Osteoblast (primary cell): ENCODE results near the gene CFAP221. TPM values are rescaled to one million over a fixed set of nuclear protein-coding genes. Genes with fewer than 3 reads are reported as not detected.

Experiments used
- DNase-seq: peaks from one replicate; pipeline ENCODE4 v3.0.0; 2011; ENCODE audit warnings: low spot score, mixed read lengths; ENCODE audit not compliant: insufficient read length; ENCODE audit errors: missing footprints
- H2AFZ ChIP-seq: 2 replicates; pipeline ENCODE4 v1.6.0; 2011; ENCODE audit warnings: mild to moderate bottlenecking, low read length
- H3K27ac ChIP-seq: 2 replicates; pipeline ENCODE4 v1.5.1; 2011; ENCODE audit warnings: mild to moderate bottlenecking, low read depth, low read length, moderate library complexity
- H3K27me3 ChIP-seq: 2 replicates; pipeline ENCODE4 v1.6.0; 2012; ENCODE audit warnings: mild to moderate bottlenecking, control low read depth, inconsistent platforms, low read length, moderate library complexity; ENCODE audit not compliant: insufficient read depth
- H3K36me3 ChIP-seq: 2 replicates; pipeline ENCODE4 v1.5.1; 2011; ENCODE audit warnings: mild to moderate bottlenecking, low read length, control low read depth, moderate library complexity; ENCODE audit not compliant: insufficient read depth
- H3K4me1 ChIP-seq: 2 replicates; pipeline ENCODE4 v1.5.1; 2011; ENCODE audit warnings: mild to moderate bottlenecking, low read length, control low read depth, moderate library complexity; ENCODE audit not compliant: insufficient read depth
- H3K4me2 ChIP-seq: 2 replicates; pipeline ENCODE4 v1.6.0; 2011; ENCODE audit warnings: mild to moderate bottlenecking, low read length; ENCODE audit not compliant: insufficient read depth
- H3K4me3 ChIP-seq: fragments of 200-600 bp; sonication (generic); 3 replicates; pipeline ENCODE4 v1.5.1; 2012; ENCODE audit warnings: mild to moderate bottlenecking, low read length, inconsistent platforms; ENCODE audit not compliant: insufficient read depth
- H3K79me2 ChIP-seq: 2 replicates; pipeline ENCODE4 v1.6.0; 2012; ENCODE audit warnings: mild to moderate bottlenecking, low read length, control low read depth, inconsistent platforms; ENCODE audit not compliant: insufficient read depth
- H3K9me3 ChIP-seq: 2 replicates; pipeline ENCODE4 v1.5.1; 2011; ENCODE audit warnings: low read depth, low read length, control low read depth
- H4K20me1 ChIP-seq: 2 replicates; pipeline ENCODE4 v1.6.0; 2012; ENCODE audit warnings: mild to moderate bottlenecking, low read length, control low read depth; ENCODE audit not compliant: insufficient read depth
- CTCF ChIP-seq: IDR thresholded peaks from 2 replicates; pipeline ENCODE4 v1.5.1; 2011; ENCODE audit warnings: mild to moderate bottlenecking, low read depth, low read length, moderate library complexity; ENCODE audit errors: extremely low read depth
- total RNA-seq: library from RNA; depleted of rRNA; stranded (reverse); fragments of >200 nt; gene quantifications from 2 replicates; pipeline ENCODE4 v1.2.3, GENCODE V29; 2012

CFAP221 gene
- total RNA-seq, 1 donor = 0.36 TPM

GRCh38 chr2:119591523-119591922, 47.3 kb downstream of the CFAP221 start:
- Histone ChIP-seq H3K36me3 (no peaks in the 10 kb centered on the region), H3K4me2 (no peak overlapping the region), H3K9me3 (no peaks in the 10 kb centered on the region), H4K20me1 (no peaks in the 10 kb centered on the region), H3K27ac (no peak overlapping the region), H2AFZ (no peak overlapping the region), H3K27me3 (no peaks in the 10 kb centered on the region), H3K4me1 (no peaks in the 10 kb centered on the region), H3K79me2 (no peaks in the 10 kb centered on the region), H3K4me3 (no peak overlapping the region)
- DNase-seq = no peak
- TF ChIP-seq CTCF = no peak

GRCh38 chr2:119592436-119592835, 48.2 kb downstream of the CFAP221 start:
- no peak for DNase-seq
- H3K4me3 ChIP-seq = no peak overlapping the region
- H3K79me2 ChIP-seq = no peaks in the 10 kb centered on the region
- no peaks in the 10 kb centered on the region for H3K27me3 ChIP-seq
- no peak overlapping the region for H3K4me2 ChIP-seq
- H3K36me3 ChIP-seq = no peaks in the 10 kb centered on the region
- H2AFZ ChIP-seq = no peak overlapping the region
- TF ChIP-seq CTCF = no peak
- H3K4me1 ChIP-seq = no peaks in the 10 kb centered on the region
- no peaks in the 10 kb centered on the region for H3K9me3 ChIP-seq
- no peak overlapping the region for H3K27ac ChIP-seq
- H4K20me1 ChIP-seq = no peaks in the 10 kb centered on the region

GRCh38 chr2:119596638-119597037, 52.4 kb downstream of the CFAP221 start:
- no peak overlapping the region for H2AFZ ChIP-seq
- H4K20me1 ChIP-seq = no peaks in the 10 kb centered on the region
- no peaks in the 10 kb centered on the region for H3K9me3 ChIP-seq
- no peak for TF ChIP-seq CTCF
- no peak for DNase-seq
- no peak overlapping the region for H3K27ac ChIP-seq
- H3K4me3 ChIP-seq = no peak overlapping the region
- H3K36me3 ChIP-seq = no peaks in the 10 kb centered on the region
- H3K79me2 ChIP-seq = no peaks in the 10 kb centered on the region
- no peaks in the 10 kb centered on the region for H3K4me1 ChIP-seq
- H3K4me2 ChIP-seq = no peak overlapping the region
- no peaks in the 10 kb centered on the region for H3K27me3 ChIP-seq

GRCh38 chr2:119598596-119599263, 54.5 kb downstream of the CFAP221 start:
- H3K36me3 ChIP-seq = no peaks in the 10 kb centered on the region
- H3K79me2 ChIP-seq = no peaks in the 10 kb centered on the region
- H3K27ac ChIP-seq = no peak overlapping the region
- H3K4me1 ChIP-seq = no peaks in the 10 kb centered on the region
- H2AFZ ChIP-seq = no peak overlapping the region
- no peak for TF ChIP-seq CTCF
- no peak overlapping the region for H3K4me3 ChIP-seq
- DNase-seq = no peak
- no peak overlapping the region for H3K4me2 ChIP-seq
- H4K20me1 ChIP-seq = no peaks in the 10 kb centered on the region
- no peaks in the 10 kb centered on the region for H3K9me3 ChIP-seq
- no peaks in the 10 kb centered on the region for H3K27me3 ChIP-seq
